ENCODE results near the gene SMARCB1. TPM values are rescaled to one million over a fixed set of nuclear protein-coding genes. Genes with fewer than 3 reads are reported as not detected.

The SMARCB1 gene
- total and polyA plus RNA-seq, 4 donors: 24.2 to 53.5 (median 40.0) TPM

GRCh38 chr22:23883658-23884057 lies 96.9 kb downstream of the SMARCB1 start:
- ATAC-seq (ENCODE audit: low FRiP score) (no peak), DNase-seq (no peak)
- Histone ChIP-seq H3K27ac (ENCODE audit: low read depth in 1 of 2, low read length in 2 of 2) (no peak overlapping the region), H3K4me1 (ENCODE audit: control insufficient read depth in 1 of 2, insufficient read depth in 2 of 2, low read length in 2 of 2) (no peaks in the 10 kb centered on the region), H3K27me3 (ENCODE audit: control insufficient read depth in 1 of 2, insufficient read depth in 2 of 2, low read length in 1 of 2) (no peaks in the 10 kb centered on the region), H3K36me3 (ENCODE audit: control insufficient read depth in 1 of 2, insufficient read depth in 2 of 2, low read length in 1 of 2) (no peaks in the 10 kb centered on the region), H3K9me3 (ENCODE audit: control insufficient read depth, low read length) (no peaks in the 10 kb centered on the region), H3K4me3 (ENCODE audit: low read length in 2 of 2) (no peak overlapping the region)
- 97% methylated on average over 9 of the region's 9 CpGs for whole genome bisulfite sequencing, 2 donors
- intact Hi-C loops (cut with DNase I): no loop called here

- intact Hi-C loops (cut with DNase I): no loop called here
- Histone ChIP-seq H3K9me3 (ENCODE audit: control insufficient read depth, low read length) (no peaks in the 10 kb centered on the region), H3K27ac (ENCODE audit: low read depth in 1 of 2, low read length in 2 of 2) (no peak overlapping the region), H3K4me3 (ENCODE audit: low read length in 2 of 2) (no peak overlapping the region), H3K27me3 (ENCODE audit: control insufficient read depth in 1 of 2, insufficient read depth in 2 of 2, low read length in 1 of 2) (no peaks in the 10 kb centered on the region), H3K36me3 (ENCODE audit: control insufficient read depth in 1 of 2, insufficient read depth in 2 of 2, low read length in 1 of 2) (no peaks in the 10 kb centered on the region), H3K4me1 (ENCODE audit: control insufficient read depth in 1 of 2, insufficient read depth in 2 of 2, low read length in 2 of 2) (no peaks in the 10 kb centered on the region)
- ATAC-seq (ENCODE audit: low FRiP score) (no peak), DNase-seq (no peak)
- 93 to 94% methylated on average over 8 to 9 of the region's 9 CpGs for WGBS, 2 donors
These were observed 97.4 kb downstream of the SMARCB1 start for GRCh38 chr22:23884140-23884539.

Other genes starting within 250 kb of the SMARCB1 start
- not detected for gene IGLL1, start 206.7 kb upstream of the SMARCB1 start, total RNA-seq
- not detected for gene IGLL1, start 206.7 kb upstream of the SMARCB1 start, polyA plus RNA-seq
- gene DRICH1, start 154.6 kb upstream of the SMARCB1 start, total RNA-seq: 1 to 10 TPM in 1 of 2 donors, not detected in 1; 1.4 TPM
- gene DRICH1, start 154.6 kb upstream of the SMARCB1 start, polyA plus RNA-seq: under 1 TPM in 1 of 2 donors, not detected in 1; 0.38 TPM
- gene RGL4, start 96.0 kb upstream of the SMARCB1 start, total RNA-seq: 1 to 10 TPM; 1.2 to 1.4 TPM
- gene RGL4, start 96.0 kb upstream of the SMARCB1 start, polyA plus RNA-seq: under 1 TPM; 0.59 to 0.63 TPM
- 10 to 100 TPM in 1 of 2 donors, 1 to 10 TPM in 1; 9.8 to 14.0 TPM for gene ZNF70, start 35.9 kb upstream of the SMARCB1 start, total RNA-seq
- gene ZNF70, start 35.9 kb upstream of the SMARCB1 start, polyA plus RNA-seq: 1 to 10 TPM; 1.4 to 3.6 TPM
- under 1 TPM in 1 of 2 donors, not detected in 1; 0.69 TPM for gene VPREB3, start 32.5 kb upstream of the SMARCB1 start, total RNA-seq
- not detected for gene VPREB3, start 32.5 kb upstream of the SMARCB1 start, polyA plus RNA-seq
- under 1 TPM in 1 of 2 donors, not detected in 1; 0.69 TPM for gene C22orf15, start 24.0 kb upstream of the SMARCB1 start, total RNA-seq
- gene C22orf15, start 24.0 kb upstream of the SMARCB1 start, polyA plus RNA-seq: under 1 TPM in 1 of 2 donors, not detected in 1; 0.23 TPM
- 10 to 100 TPM; 30.9 to 41.9 TPM for gene CHCHD10, start 19.0 kb upstream of the SMARCB1 start, total RNA-seq
- gene CHCHD10, start 19.0 kb upstream of the SMARCB1 start, polyA plus RNA-seq: 10 to 100 TPM; 58.5 to 68.4 TPM
- gene MMP11, start 14.1 kb upstream of the SMARCB1 start, total RNA-seq: 1 to 10 TPM; 1.3 to 3.0 TPM
- gene MMP11, start 14.1 kb upstream of the SMARCB1 start, polyA plus RNA-seq: 1 to 10 TPM; 3.5 to 5.1 TPM
- gene DERL3, start 52.0 kb downstream of the SMARCB1 start, total RNA-seq: 1 to 10 TPM; 1.9 to 3.9 TPM
- gene DERL3, start 52.0 kb downstream of the SMARCB1 start, polyA plus RNA-seq: 1 to 10 TPM; 1.4 to 6.1 TPM
- 10 to 100 TPM in 1 of 2 donors, 1 to 10 TPM in 1; 4.8 to 14.4 TPM for gene SLC2A11, start 70.9 kb downstream of the SMARCB1 start, total RNA-seq
- 10 to 100 TPM; 16.7 TPM for gene SLC2A11, start 70.9 kb downstream of the SMARCB1 start, polyA plus RNA-seq
- 100 to 1,000 TPM; 278 to 316 TPM for gene MIF, start 107.4 kb downstream of the SMARCB1 start, total RNA-seq
- gene MIF, start 107.4 kb downstream of the SMARCB1 start, polyA plus RNA-seq: 100 to 1,000 TPM; 362 to 373 TPM
- 10 to 100 TPM in 1 of 2 donors, 1 to 10 TPM in 1; 7.7 to 23.9 TPM for gene GSTT2B, start 174.2 kb downstream of the SMARCB1 start, total RNA-seq
- gene GSTT2B, start 174.2 kb downstream of the SMARCB1 start, polyA plus RNA-seq: 10 to 100 TPM in 1 of 2 donors, 1 to 10 TPM in 1; 8.0 to 23.2 TPM
- gene DDTL, start 179.9 kb downstream of the SMARCB1 start, total RNA-seq: 1 to 10 TPM; 1.0 to 3.6 TPM
- gene DDTL, start 179.9 kb downstream of the SMARCB1 start, polyA plus RNA-seq: 1 to 10 TPM in 1 of 2 donors, under 1 TPM in 1; 0.31 to 1.0 TPM
- gene DDT, start 187.5 kb downstream of the SMARCB1 start, total RNA-seq: 10 to 100 TPM; 49.3 to 51.6 TPM
- gene DDT, start 187.5 kb downstream of the SMARCB1 start, polyA plus RNA-seq: 100 to 1,000 TPM; 108 to 145 TPM
- gene GSTT2, start 193.2 kb downstream of the SMARCB1 start, total RNA-seq: under 1 TPM in 1 of 2 donors, not detected in 1; 0.94 TPM
- gene GSTT2, start 193.2 kb downstream of the SMARCB1 start, polyA plus RNA-seq: not detected
- not detected for gene GSTT4, start 218.5 kb downstream of the SMARCB1 start, total RNA-seq
- gene GSTT4, start 218.5 kb downstream of the SMARCB1 start, polyA plus RNA-seq: not detected
- 10 to 100 TPM; 48.8 to 84.6 TPM for gene CABIN1, start 224.3 kb downstream of the SMARCB1 start, total RNA-seq
- gene CABIN1, start 224.3 kb downstream of the SMARCB1 start, polyA plus RNA-seq: 100 to 1,000 TPM in 1 of 2 donors, 1 to 10 TPM in 1; 9.4 to 113 TPM

Measured in aorta (tissue), 5 donors.